ENCODE measurements around the gene TLK2. TPM values are rescaled to one million over a fixed set of nuclear protein-coding genes. Genes with fewer than 3 reads are reported as not detected.
"Not testable (repeated sequence)": the region's sequence is repeated elsewhere in the genome, so short reads cannot be mapped to it uniquely, and the experiment has no call there.

The TLK2 gene
- total RNA-seq, 1 donor from 2014 or later: 30.6 TPM

- no peak for DNase-seq (ENCODE audit: low spot score)
Observed at GRCh38 chr17:62601471-62601870, 122.8 kb downstream of the TLK2 start.

DNA sequence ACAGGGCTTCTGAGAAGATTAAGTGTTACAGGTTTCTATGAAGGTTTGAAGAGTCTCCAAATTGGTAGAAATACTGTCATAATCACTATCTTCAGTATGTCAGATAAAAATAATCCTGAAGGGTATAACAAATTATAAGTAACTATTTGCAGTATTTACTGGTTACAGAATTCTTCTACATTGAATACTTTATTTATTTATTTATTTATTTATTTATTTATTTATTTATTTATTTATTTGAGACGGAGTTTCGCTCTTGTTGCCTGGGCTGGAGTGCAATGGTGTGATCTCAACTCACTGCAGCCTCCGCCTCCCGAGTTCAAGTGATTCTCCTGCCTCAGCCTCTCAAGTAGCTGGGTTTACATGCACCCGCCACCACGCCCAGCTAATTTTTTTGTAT, 125.2 kb downstream of the TLK2 start:
- DNase-seq (ENCODE audit: low spot score): not testable (repeated sequence)

- no peak for DNase-seq (ENCODE audit: low spot score)
Observed at GRCh38 chr17:62605588-62605987, 127.0 kb downstream of the TLK2 start.

DNA sequence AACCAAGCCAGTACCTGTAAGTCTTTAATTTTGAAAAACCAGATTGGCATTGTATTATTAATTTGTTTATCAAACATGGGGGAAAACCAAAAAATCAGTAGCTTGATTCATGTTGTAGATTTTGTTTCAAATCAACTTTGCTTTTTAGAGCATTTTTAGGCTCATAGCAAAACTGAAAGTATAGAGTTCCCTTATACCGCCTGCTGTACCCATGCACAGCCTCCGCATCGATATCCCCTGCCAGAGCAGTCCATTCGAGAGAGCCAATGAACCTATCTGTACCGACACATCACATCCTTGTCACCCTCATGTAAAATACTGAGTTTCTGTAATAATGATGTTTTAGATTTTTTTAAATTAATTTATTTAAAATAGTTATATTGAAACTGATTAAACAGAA, 132.7 kb downstream of the TLK2 start:
- DNase-seq (ENCODE audit: low spot score): no peak

- no peak for DNase-seq (ENCODE audit: low spot score)
Observed at GRCh38 chr17:62611728-62612127, 133.1 kb downstream of the TLK2 start.

GRCh38 chr17:62612289-62612688, 133.7 kb downstream of the TLK2 start:
- not testable (repeated sequence) for DNase-seq (ENCODE audit: low spot score)

DNA sequence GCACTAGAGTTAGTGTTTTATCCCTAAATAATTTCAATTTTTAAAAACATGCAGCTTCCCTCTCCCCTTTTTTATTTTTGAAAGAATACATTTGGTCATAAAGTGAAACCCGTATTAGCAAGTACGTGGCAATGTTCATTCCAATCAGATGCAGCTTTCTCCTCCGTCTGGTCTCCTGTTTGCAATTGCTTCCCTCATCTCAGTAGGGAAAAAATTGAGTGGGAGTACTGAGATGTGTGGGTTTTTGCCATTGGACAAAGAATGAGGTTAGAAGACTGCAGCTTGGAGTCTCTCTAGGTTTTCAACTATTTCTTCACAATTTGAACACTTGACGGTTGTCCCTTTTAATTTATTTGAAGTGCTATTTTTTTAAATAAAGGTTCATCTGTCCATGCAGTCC, 134.5 kb downstream of the TLK2 start:
- not testable (repeated sequence) for DNase-seq (ENCODE audit: low spot score)

DNA sequence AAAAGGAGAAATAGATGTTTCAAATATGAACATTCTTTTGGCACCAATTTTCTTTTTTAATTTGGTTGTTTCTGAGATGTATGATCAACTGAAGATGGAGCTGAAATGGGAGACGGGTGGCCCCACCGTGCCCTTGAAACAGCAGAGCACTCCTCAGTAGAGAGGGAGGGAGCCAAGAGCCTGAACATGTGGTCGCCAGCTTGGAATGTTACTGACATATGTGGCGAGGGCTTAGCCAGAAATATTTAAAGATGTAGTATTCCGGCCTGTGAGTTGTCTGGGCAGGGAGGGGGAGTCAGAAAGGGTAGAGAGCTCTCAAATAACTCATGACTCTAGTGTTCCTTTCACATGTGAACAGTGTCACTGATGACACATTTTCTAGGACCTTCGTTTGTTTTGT, 135.5 kb downstream of the TLK2 start:
- no peak for DNase-seq (ENCODE audit: low spot score)

DNA sequence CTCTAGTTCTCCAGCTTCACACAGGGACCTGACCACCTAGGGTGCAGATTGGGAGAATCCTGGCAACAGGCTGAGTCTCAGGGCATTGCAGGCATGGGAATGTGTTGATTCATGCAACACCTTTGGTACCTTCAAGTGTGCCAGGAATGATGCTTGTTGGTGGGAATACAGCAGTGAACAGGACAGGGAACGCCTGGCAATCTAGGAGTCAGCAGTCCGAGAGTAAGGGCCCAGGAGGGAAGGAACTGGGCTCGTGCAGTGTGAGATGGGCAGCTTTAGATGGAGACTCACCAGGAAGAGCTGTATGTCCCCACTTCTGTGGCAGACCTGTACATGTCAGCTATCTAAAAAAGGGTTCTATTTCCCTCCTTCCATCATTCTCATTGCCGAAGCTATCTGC, 136.9 kb downstream of the TLK2 start:
- DNase-seq (ENCODE audit: low spot score): no peak

- no peak for DNase-seq (ENCODE audit: low spot score)
Observed at GRCh38 chr17:62616993-62617893, 138.6 kb downstream of the TLK2 start.

- no peak for DNase-seq (ENCODE audit: low spot score)
Observed at GRCh38 chr17:62617894-62618472, 139.4 kb downstream of the TLK2 start.

DNA sequence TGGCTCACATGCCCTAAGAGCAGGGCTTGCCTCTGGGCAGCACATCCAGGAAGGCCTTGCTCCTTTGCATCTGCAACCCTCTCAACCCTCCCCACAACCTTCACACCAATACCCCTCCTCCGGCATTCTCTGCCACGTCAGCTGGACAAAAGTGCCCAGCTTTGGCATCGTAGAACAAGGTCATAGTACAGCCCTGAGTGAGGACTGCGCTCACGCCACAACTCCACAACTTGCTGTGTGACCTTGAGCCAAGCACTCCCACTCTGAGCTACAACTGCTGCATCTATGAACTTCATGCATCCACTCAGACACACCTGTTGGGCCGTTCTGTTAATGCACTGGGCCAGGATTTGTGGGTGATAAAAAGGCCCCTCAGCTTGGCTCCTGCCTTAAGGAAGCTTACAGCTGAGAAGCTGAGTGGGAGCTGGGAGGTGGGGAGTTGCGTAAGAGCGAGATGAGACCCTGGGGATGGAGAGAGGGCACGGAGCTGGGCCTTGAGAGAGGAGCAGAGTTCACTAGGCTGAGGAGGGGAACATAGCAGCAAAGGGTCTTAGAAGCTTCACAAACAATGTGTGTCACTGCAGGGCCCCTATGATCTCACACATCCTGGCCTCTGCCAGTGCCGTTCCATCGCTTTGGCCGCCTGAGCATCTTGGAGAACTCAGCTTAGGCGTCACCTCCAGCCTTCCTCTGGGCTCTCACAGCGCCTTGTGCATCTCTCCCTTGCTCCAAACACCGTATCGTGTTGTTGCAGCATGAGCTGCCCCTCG, 140.2 kb downstream of the TLK2 start:
- DNase-seq (ENCODE audit: low spot score): no peak

GRCh38 chr17:62619417-62620155, 141.0 kb downstream of the TLK2 start:
- DNase-seq (ENCODE audit: low spot score): no peak

GRCh38 chr17:62621223-62621622, 142.6 kb downstream of the TLK2 start:
- no peak for DNase-seq (ENCODE audit: low spot score)

- DNase-seq (ENCODE audit: low spot score): no peak
Observed at GRCh38 chr17:62625184-62625869, 146.7 kb downstream of the TLK2 start.

GRCh38 chr17:62625870-62626200, 147.2 kb downstream of the TLK2 start:
- DNase-seq (ENCODE audit: low spot score): no peak

GRCh38 chr17:62626719-62627218, 148.1 kb downstream of the TLK2 start:
- DNase-seq (ENCODE audit: low spot score): peak; percentile 56

- DNase-seq (ENCODE audit: low spot score): peak; percentile 50
Observed at GRCh38 chr17:62627219-62627903, 148.7 kb downstream of the TLK2 start, which contains the start of gene MRC2. Gene MRC2, plus strand, starts transcription at chr17:62627670. Its CDS starts 133 bp downstream, at chr17:62627803.

DNA sequence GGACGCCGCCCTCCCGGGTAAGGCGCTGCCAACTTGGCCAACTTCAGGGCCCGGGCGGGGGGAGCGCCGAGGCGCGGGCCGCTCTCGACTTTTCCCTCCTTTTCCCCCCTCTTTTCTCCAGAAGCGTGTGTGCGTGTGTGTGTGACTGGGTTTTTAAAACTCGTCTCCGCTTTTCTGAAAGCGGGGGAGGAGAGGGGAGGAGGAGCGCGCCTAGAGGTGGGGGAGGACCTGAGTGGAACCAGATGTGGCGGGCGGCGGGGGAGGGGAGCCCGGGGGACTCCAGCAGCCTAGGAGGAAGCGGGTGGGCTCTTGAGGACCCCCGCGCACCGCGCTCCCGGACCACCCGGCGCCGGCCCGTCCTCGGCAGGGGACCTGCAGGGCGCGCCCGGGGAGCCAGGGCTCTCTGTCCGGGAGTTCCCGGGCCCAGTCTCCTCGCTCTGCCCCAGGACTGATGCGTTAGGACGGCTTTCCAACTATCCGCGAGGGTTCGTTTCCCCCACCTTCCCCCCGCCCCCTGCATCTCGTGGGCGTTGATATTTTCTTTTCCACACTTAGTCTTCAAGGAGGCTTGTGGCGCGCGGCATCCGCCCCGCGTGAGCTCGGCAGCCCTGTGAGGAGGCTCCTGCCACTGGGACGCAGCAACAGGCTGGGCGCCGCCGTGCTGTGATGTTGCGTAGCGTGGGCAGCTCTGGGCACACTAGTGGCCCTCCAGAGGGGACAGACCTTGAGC, 149.4 kb downstream of the TLK2 start:
- DNase-seq (ENCODE audit: low spot score): no peak

Measured in mucosa of gallbladder (tissue), 1 donor.